ENCODE measurements around the gene SLC12A1.

The SLC12A1 gene

DNA sequence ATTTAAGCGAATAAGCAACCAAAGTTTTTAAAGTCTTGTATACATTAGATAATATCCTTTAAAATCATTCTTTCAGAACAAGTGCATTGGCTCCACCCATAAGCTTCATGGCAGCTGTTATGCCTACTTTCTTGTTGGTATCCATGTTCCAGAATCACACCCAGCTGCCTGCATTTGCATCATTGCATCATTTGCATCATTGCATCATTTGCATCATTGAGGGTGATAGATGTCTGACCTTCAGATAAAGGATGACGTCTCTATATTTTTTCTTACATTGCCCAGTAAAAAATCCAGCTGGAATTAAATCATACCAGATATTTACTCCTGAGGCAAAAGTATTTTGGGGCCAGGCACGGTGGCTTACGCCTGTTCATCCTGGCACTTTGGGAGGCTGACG, 42.3 kb downstream of the SLC12A1 start:
- Histone ChIP-seq H3K9me3 (ENCODE audit: insufficient read depth, low read depth, low read length) (no peaks in the 10 kb centered on the region), H3K36me3 (ENCODE audit: control insufficient read depth in 1 of 2, insufficient read depth in 2 of 2, low read length in 2 of 2) (no peaks in the 10 kb centered on the region), H2BK5ac (ENCODE audit: low read depth, low read length, poor library complexity) (no peak overlapping the region), H3K79me2 (ENCODE audit: control insufficient read depth, insufficient read depth, low read length, poor library complexity) (no peaks in the 10 kb centered on the region), H3K4me1 (ENCODE audit: control insufficient read depth in 1 of 2, insufficient read depth in 2 of 2, low read length in 2 of 2) (no peaks in the 10 kb centered on the region), H3K9ac (ENCODE audit: low read length) (no peak overlapping the region), H3K79me1 (ENCODE audit: low read length) (no peaks in the 10 kb centered on the region), H2AK5ac (ENCODE audit: low read length) (no peak overlapping the region), H2AFZ (ENCODE audit: insufficient read depth, low read length, poor library complexity) (no peak overlapping the region), H3K23ac (ENCODE audit: low read length) (no peak overlapping the region), H3K4me3 (ENCODE audit: low read depth, low read length) (no peak overlapping the region), H3K27me3 (ENCODE audit: insufficient read depth, low read length) (no peaks in the 10 kb centered on the region), H3K14ac (ENCODE audit: low read length) (no peak overlapping the region), H3K4ac (ENCODE audit: low read depth, low read length) (no peak overlapping the region), H3K18ac (ENCODE audit: low read length) (no peak overlapping the region), H3K27ac (ENCODE audit: low read depth, low read length) (no peak overlapping the region), H2BK120ac (ENCODE audit: insufficient read depth, low read length, poor library complexity) (no peak overlapping the region), H4K12ac (ENCODE audit: low read depth, low read length) (no peak overlapping the region), H3K4me2 (ENCODE audit: low read length) (no peak overlapping the region), H4K8ac (ENCODE audit: low read depth, low read length) (no peak overlapping the region), H4K91ac (ENCODE audit: low read depth, low read length) (no peak overlapping the region), H2BK12ac (ENCODE audit: low read length) (no peak overlapping the region)
- WGBS (ENCODE audit: extremely low coverage, insufficient coverage, insufficient read length) = no CpG with 5 or more reads among the region's 5 CpGs
- no peak for DNase-seq

DNA sequence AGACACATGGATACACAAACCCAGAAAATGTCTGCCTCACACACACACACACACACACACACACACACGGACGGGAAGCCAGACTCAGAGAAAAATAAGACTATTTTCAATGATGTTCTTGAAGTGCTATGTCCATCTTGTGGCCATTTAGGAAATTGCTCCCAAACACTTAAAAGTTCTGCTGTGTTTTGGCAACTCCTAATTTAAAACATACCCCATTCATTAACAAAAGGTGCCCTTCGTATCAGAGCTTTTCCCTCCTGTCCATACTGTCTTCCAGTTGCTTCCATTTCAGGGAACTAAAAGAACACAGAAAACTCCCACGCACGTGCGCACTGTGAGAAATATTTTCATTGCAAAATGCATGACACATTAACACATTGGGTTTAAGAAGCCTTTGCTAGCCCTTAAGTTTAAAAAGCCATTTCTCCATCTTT, 44.6 kb downstream of the SLC12A1 start:
- H2BK120ac ChIP-seq (ENCODE audit: insufficient read depth, low read length, poor library complexity) = no peak overlapping the region
- H4K8ac ChIP-seq (ENCODE audit: low read depth, low read length) = no peak overlapping the region
- H3K23ac ChIP-seq (ENCODE audit: low read length) = no peak overlapping the region
- H3K4me1 ChIP-seq (ENCODE audit: control insufficient read depth in 1 of 2, insufficient read depth in 2 of 2, low read length in 2 of 2) = no peaks in the 10 kb centered on the region
- no peak overlapping the region for H4K12ac ChIP-seq (ENCODE audit: low read depth, low read length)
- no peak overlapping the region for H2AFZ ChIP-seq (ENCODE audit: insufficient read depth, low read length, poor library complexity)
- no CpG with 5 or more reads among the region's 6 CpGs for WGBS (ENCODE audit: extremely low coverage, insufficient coverage, insufficient read length)
- DNase-seq = peak; percentile 18 to 67
- no peak overlapping the region for H4K91ac ChIP-seq (ENCODE audit: low read depth, low read length)
- H3K36me3 ChIP-seq (ENCODE audit: control insufficient read depth in 1 of 2, insufficient read depth in 2 of 2, low read length in 2 of 2) = no peaks in the 10 kb centered on the region
- H2AK5ac ChIP-seq (ENCODE audit: low read length) = no peak overlapping the region
- no peaks in the 10 kb centered on the region for H3K79me1 ChIP-seq (ENCODE audit: low read length)
- H3K18ac ChIP-seq (ENCODE audit: low read length) = no peak overlapping the region
- H3K27me3 ChIP-seq (ENCODE audit: insufficient read depth, low read length) = no peaks in the 10 kb centered on the region
- no peaks in the 10 kb centered on the region for H3K9me3 ChIP-seq (ENCODE audit: insufficient read depth, low read depth, low read length)
- no peak overlapping the region for H3K4me3 ChIP-seq (ENCODE audit: low read depth, low read length)
- no peaks in the 10 kb centered on the region for H3K79me2 ChIP-seq (ENCODE audit: control insufficient read depth, insufficient read depth, low read length, poor library complexity)
- H3K27ac ChIP-seq (ENCODE audit: low read depth, low read length) = no peak overlapping the region
- no peak overlapping the region for H2BK5ac ChIP-seq (ENCODE audit: low read depth, low read length, poor library complexity)
- H3K4me2 ChIP-seq (ENCODE audit: low read length) = no peak overlapping the region
- no peak overlapping the region for H3K9ac ChIP-seq (ENCODE audit: low read length)
- H3K4ac ChIP-seq (ENCODE audit: low read depth, low read length) = no peak overlapping the region
- no peak overlapping the region for H3K14ac ChIP-seq (ENCODE audit: low read length)
- H2BK12ac ChIP-seq (ENCODE audit: low read length) = no peak overlapping the region

DNA sequence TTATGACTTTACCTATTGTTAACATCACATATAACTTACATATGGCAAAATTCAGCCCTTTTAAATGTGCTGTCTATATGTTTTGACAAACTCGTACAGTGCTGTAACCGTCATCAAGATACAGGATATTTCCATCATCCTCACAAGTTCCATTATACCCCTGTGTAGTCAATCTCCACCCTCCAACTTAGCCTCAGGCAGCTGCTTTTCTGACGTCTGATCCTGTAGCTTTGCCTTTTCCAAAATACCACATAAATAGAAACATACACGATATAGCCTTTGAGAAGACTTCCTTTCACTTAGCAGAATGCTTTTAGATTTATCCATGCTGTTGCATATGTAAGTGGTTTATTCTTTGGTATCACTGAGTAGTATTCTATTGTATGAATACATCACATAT, 47.1 kb downstream of the SLC12A1 start:
- no peak overlapping the region for H2BK120ac ChIP-seq (ENCODE audit: insufficient read depth, low read length, poor library complexity)
- H3K4me3 ChIP-seq (ENCODE audit: low read depth, low read length) = no peak overlapping the region
- H3K79me2 ChIP-seq (ENCODE audit: control insufficient read depth, insufficient read depth, low read length, poor library complexity) = no peaks in the 10 kb centered on the region
- no peak overlapping the region for H2BK12ac ChIP-seq (ENCODE audit: low read length)
- no peak overlapping the region for H3K4ac ChIP-seq (ENCODE audit: low read depth, low read length)
- DNase-seq = no peak
- no peak overlapping the region for H2AK5ac ChIP-seq (ENCODE audit: low read length)
- H3K79me1 ChIP-seq (ENCODE audit: low read length) = no peaks in the 10 kb centered on the region
- no CpG with 5 or more reads among the region's 4 CpGs for WGBS (ENCODE audit: extremely low coverage, insufficient coverage, insufficient read length)
- no peak overlapping the region for H3K4me2 ChIP-seq (ENCODE audit: low read length)
- H3K18ac ChIP-seq (ENCODE audit: low read length) = no peak overlapping the region
- no peaks in the 10 kb centered on the region for H3K36me3 ChIP-seq (ENCODE audit: control insufficient read depth in 1 of 2, insufficient read depth in 2 of 2, low read length in 2 of 2)
- no peak overlapping the region for H3K23ac ChIP-seq (ENCODE audit: low read length)
- no peak overlapping the region for H2AFZ ChIP-seq (ENCODE audit: insufficient read depth, low read length, poor library complexity)
- no peak overlapping the region for H3K27ac ChIP-seq (ENCODE audit: low read depth, low read length)
- no peak overlapping the region for H4K91ac ChIP-seq (ENCODE audit: low read depth, low read length)
- H3K9me3 ChIP-seq (ENCODE audit: insufficient read depth, low read depth, low read length) = no peaks in the 10 kb centered on the region
- no peaks in the 10 kb centered on the region for H3K4me1 ChIP-seq (ENCODE audit: control insufficient read depth in 1 of 2, insufficient read depth in 2 of 2, low read length in 2 of 2)
- H4K8ac ChIP-seq (ENCODE audit: low read depth, low read length) = no peak overlapping the region
- no peak overlapping the region for H3K14ac ChIP-seq (ENCODE audit: low read length)
- no peak overlapping the region for H2BK5ac ChIP-seq (ENCODE audit: low read depth, low read length, poor library complexity)
- no peak overlapping the region for H4K12ac ChIP-seq (ENCODE audit: low read depth, low read length)
- no peaks in the 10 kb centered on the region for H3K27me3 ChIP-seq (ENCODE audit: insufficient read depth, low read length)
- H3K9ac ChIP-seq (ENCODE audit: low read length) = no peak overlapping the region

DNA sequence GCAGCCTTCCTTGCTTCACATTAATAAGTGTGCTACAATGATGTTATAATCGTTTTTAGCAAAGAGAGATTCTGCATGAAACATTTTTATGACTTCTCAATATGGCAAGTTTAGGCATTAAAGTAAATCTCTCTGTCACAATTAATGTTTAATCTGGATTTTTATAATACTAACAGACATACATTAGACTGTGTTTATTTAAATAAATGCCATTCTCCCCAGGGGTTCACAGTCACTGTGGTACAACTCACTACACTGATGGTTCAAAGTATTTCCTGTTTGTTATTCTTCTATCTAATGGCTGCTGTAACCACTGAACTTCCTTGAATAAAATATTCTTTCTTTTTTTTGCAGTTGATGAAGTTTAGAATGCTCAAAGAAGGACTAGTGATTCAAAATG, 59.0 kb downstream of the SLC12A1 start:
- H3K4me2 ChIP-seq (ENCODE audit: low read length) = no peak overlapping the region
- H3K4me3 ChIP-seq (ENCODE audit: low read depth, low read length) = no peak overlapping the region
- no peaks in the 10 kb centered on the region for H3K79me1 ChIP-seq (ENCODE audit: low read length)
- no peaks in the 10 kb centered on the region for H3K4me1 ChIP-seq (ENCODE audit: control insufficient read depth in 1 of 2, insufficient read depth in 2 of 2, low read length in 2 of 2)
- DNase-seq = no peak
- H3K27me3 ChIP-seq (ENCODE audit: insufficient read depth, low read length) = no peaks in the 10 kb centered on the region
- no peak overlapping the region for H2BK5ac ChIP-seq (ENCODE audit: low read depth, low read length, poor library complexity)
- H3K14ac ChIP-seq (ENCODE audit: low read length) = no peak overlapping the region
- no peaks in the 10 kb centered on the region for H3K79me2 ChIP-seq (ENCODE audit: control insufficient read depth, insufficient read depth, low read length, poor library complexity)
- no peak overlapping the region for H3K27ac ChIP-seq (ENCODE audit: low read depth, low read length)
- H2AK5ac ChIP-seq (ENCODE audit: low read length) = no peak overlapping the region
- no peaks in the 10 kb centered on the region for H3K9me3 ChIP-seq (ENCODE audit: insufficient read depth, low read depth, low read length)
- H3K18ac ChIP-seq (ENCODE audit: low read length) = no peak overlapping the region
- H4K12ac ChIP-seq (ENCODE audit: low read depth, low read length) = no peak overlapping the region
- no peak overlapping the region for H4K91ac ChIP-seq (ENCODE audit: low read depth, low read length)
- H2BK120ac ChIP-seq (ENCODE audit: insufficient read depth, low read length, poor library complexity) = no peak overlapping the region
- H3K9ac ChIP-seq (ENCODE audit: low read length) = no peak overlapping the region
- no peak overlapping the region for H3K23ac ChIP-seq (ENCODE audit: low read length)
- no CpG with 5 or more reads among the region's 1 CpG for WGBS (ENCODE audit: extremely low coverage, insufficient coverage, insufficient read length)
- no peak overlapping the region for H4K8ac ChIP-seq (ENCODE audit: low read depth, low read length)
- no peak overlapping the region for H3K4ac ChIP-seq (ENCODE audit: low read depth, low read length)
- H2BK12ac ChIP-seq (ENCODE audit: low read length) = no peak overlapping the region
- H3K36me3 ChIP-seq (ENCODE audit: control insufficient read depth in 1 of 2, insufficient read depth in 2 of 2, low read length in 2 of 2) = no peaks in the 10 kb centered on the region
- no peak overlapping the region for H2AFZ ChIP-seq (ENCODE audit: insufficient read depth, low read length, poor library complexity)

Data from trophoblast cell (in vitro differentiated cells and primary cell).